GM18520 (cell line): ENCODE results near the gene SFT2D1.
"Not testable (repeated sequence)": the region's sequence is repeated elsewhere in the genome, so short reads cannot be mapped to it uniquely, and the experiment has no call there.

Source experiments
- ATAC-seq: cut with Tn5 transposase; IDR thresholded peaks from one replicate; pipeline ENCODE4 v1.9.1; 2021; ENCODE audit not compliant: unreplicated experiment

SFT2D1 gene

DNA sequence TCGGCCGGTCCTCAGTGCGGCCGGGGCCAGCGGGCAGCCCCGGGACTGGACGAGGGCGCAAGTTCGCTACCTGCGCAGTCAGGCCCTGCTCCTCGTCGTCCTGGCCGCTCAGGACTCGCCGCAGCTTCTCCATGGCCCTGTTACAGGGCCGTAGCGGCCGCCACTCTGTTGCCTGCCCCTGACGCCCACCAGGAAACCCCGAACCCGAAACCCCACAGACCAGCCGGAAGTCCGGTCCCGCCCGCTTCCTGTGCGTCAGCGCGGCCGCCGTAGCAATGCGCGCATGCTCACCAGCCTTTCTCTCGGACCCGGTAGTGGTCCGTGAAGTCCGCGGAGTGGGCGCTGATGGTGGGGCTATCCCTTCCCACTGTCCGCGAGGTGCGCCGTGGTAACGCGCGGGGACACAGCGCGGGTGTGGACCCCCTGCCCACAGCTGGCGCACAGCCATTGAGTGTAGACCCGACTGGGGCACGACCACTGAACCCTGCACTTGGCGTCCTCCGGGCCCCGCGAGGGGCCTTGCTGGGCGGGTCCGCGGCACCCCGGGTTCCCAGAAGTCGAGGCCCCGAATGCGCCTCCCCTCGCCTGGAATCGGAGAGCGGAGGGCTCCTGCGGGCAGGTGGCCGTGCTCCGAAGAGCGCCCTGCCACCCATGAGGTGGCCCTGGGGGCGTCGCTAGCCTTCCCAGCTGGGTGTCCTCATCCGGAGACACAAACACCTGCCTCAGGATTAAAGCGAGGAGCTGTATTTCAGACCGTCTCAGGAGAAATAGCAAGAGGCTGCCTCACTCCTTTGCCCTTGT lies at the start of gene SFT2D1:
Gene SFT2D1, minus strand, starts transcription at position 197 of the 801 bp plus-strand sequence. Its CDS starts 64 bp downstream, at position 133.
- ATAC-seq: peak; percentile 89

GRCh38 chr6:166389119-166389518 lies 46.8 kb upstream of the SFT2D1 start:
- ATAC-seq: no peak

GRCh38 chr6:166388290-166389004 lies 46.1 kb upstream of the SFT2D1 start:
- no peak for ATAC-seq

GRCh38 chr6:166387642-166388289 lies 45.4 kb upstream of the SFT2D1 start:
- no peak for ATAC-seq

- ATAC-seq: not testable (repeated sequence)
Measured at GRCh38 chr6:166387098-166387497, 44.8 kb upstream of the SFT2D1 start.

DNA sequence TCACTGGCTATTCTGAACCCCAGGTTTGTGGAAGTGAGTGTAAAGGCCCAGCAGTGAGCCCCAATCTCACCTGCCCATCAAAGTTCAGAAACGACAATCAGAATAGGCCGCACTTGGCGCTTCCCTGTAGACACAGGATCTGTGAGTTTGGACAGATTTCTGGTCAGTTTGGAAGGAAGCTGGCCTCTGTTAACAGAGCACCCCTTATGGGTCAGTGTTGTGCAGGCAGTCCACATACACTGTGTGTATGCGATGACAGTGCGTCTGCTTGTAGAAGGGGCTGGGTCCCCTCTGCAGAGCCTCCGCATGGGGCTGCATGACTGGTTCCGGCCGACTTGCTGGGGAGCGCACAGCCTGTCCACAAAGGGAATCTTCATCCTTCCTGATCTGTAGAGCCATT lies 43.8 kb upstream of the SFT2D1 start:
- no peak for ATAC-seq

- not testable (repeated sequence) for ATAC-seq
Measured at GRCh38 chr6:166383802-166384363, 41.5 kb upstream of the SFT2D1 start.

- peak; percentile 87 for ATAC-seq
Measured at GRCh38 chr6:166382933-166383801, 40.8 kb upstream of the SFT2D1 start, which contains the start of gene MPC1. Gene MPC1 (minus strand): TSS chr6:166382940. CDS start chr6:166382876, 64 bp downstream.

GRCh38 chr6:166382500-166382932 lies 40.2 kb upstream of the SFT2D1 start:
- ATAC-seq: no peak

GRCh38 chr6:166381733-166382499 lies 39.6 kb upstream of the SFT2D1 start:
- peak; percentile 33 for ATAC-seq

GRCh38 chr6:166381381-166381732 lies 39.0 kb upstream of the SFT2D1 start:
- ATAC-seq: no peak

- no peak for ATAC-seq
Measured at GRCh38 chr6:166379800-166380199, 37.5 kb upstream of the SFT2D1 start.

GRCh38 chr6:166379103-166379586 lies 36.8 kb upstream of the SFT2D1 start:
- ATAC-seq: no peak

DNA sequence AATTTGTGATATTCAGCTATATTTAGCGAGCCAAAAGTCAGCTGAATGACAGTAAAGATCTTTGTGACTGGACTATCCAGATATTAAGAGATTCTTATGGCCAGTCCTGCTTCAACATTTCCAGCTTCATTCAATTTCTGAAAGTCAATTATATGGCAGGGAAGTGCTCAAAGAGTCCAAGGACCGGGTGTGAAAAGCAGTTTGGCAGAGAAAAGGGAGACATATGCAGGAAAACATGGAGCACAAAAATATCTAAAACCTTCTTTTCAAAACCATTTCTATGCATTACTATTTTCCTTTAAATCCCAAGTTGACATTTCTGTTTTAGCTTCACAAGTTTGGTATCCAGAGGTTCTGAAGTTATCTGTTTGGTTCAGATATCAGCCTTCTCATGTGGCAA lies 35.4 kb upstream of the SFT2D1 start:
- ATAC-seq: no peak

- ATAC-seq: no peak
Measured at GRCh38 chr6:166375013-166375412, 32.7 kb upstream of the SFT2D1 start.

- ATAC-seq: no peak
Measured at GRCh38 chr6:166370489-166370888, 28.1 kb upstream of the SFT2D1 start.

DNA sequence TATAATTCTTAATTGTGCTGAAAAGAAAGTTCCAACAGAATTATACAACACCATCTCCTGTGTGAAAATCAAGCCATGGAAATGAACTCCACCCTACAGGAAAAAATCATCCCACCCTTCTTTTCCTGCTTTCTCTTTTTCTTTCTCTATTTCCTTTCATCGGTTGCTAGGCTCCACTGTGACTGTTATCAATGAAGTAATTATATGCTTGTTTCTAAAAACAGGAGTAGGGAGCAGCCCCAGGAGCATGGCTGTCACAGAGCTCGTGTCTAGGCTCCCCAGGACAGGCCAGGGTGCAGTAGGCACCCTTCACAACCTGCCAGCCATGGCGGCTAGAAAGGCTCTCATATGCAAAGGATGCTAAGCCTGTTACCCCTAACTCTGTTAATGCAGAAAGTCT lies 27.4 kb upstream of the SFT2D1 start:
- no peak for ATAC-seq

DNA sequence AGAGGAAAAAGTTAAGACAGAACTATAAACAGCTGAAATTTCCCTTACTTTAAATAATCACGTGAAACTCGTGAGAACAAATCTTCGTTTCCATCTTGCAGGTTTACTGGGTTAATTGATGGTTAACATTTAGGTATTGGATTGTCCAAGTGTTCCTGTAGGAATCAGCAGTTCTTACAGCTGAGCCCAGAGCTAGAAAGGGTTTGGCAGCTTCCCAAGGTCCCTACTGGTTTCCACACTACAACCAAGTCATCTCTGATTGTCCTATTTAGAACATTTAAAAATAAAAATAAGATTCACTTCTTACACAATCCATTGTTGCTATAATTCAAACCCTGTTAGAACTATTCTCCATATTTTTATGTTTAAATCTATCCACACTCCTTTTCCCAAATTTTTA lies 24.6 kb upstream of the SFT2D1 start:
- ATAC-seq: no peak

DNA sequence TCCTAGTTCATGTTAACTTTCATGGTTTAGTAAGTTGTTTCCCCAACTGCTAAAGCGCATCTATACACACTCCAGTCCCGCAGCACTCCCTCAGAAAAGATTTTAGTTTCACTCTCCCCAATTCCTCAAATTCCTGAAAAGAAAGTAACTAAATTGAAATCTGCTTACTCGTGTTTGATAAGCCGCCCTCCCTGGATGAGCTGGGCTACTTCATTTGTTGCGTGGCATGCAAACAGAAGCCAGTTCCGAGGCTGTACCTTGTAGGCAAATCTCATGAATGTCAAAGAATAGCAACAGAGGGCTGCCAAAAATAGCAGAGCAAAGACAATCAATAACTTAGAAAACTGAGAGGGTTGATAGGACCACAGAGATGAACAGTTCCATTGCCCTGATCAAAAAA lies 23.5 kb upstream of the SFT2D1 start:
- ATAC-seq: no peak
